PC-3 (cell line): ENCODE data around the gene PACRG. TPM values are rescaled to one million over a fixed set of nuclear protein-coding genes. Genes with fewer than 3 reads are reported as not detected.

Experiments used
- ATAC-seq: fragments of 200-7000 bp; cut with Tn5 transposase; 2 replicates; pipeline ENCODE4 v1.9.1; 2020; ENCODE audit warnings: mild to moderate bottlenecking, moderate library complexity
- BruUV-seq: library from RNA; stranded (reverse); fragments of 400-500 nt; replicated peaks from 2 replicates; lab custom pipeline; 2021; lab: Mats Ljungman, UMichigan
- CTCF ChIA-PET: fragments of 300-600 bp; sonication (Branson Sonifier 250); formaldehyde crosslinking; loops from one replicate; lab custom pipeline; 2022; ENCODE audit warnings: antibody characterized with exemption; lab: Charles Lee
- POLR2A ChIA-PET: fragments of 300-600 bp; sonication (Branson Sonifier 250); formaldehyde crosslinking; loops from one replicate; lab custom pipeline; 2022; ENCODE audit warnings: antibody characterized with exemption; ENCODE audit not compliant: unreplicated experiment; lab: Charles Lee
- DNase-seq: peaks from one replicate; pipeline ENCODE4 v3.0.0-alpha.2; 2015
- H2AFZ ChIP-seq: fragments of 300-600 bp; sonication (generic); 2 replicates; pipeline ENCODE4 v1.6.0; 2016; ENCODE audit warnings: antibody characterized with exemption, low read length
- H3F3A ChIP-seq: fragments of 300-600 bp; sonication (generic); one replicate; pipeline ENCODE4 v1.6.0; 2017; ENCODE audit warnings: antibody characterized with exemption, low read length, control low read depth, mild to moderate bottlenecking; ENCODE audit not compliant: unreplicated experiment
- H3K27ac ChIP-seq: fragments of 300-600 bp; sonication (generic); 2 replicates; pipeline ENCODE4 v1.5.1; 2016; ENCODE audit warnings: mild to moderate bottlenecking, low read length
- H3K27me3 ChIP-seq: fragments of 300-600 bp; sonication (generic); 2 replicates; pipeline ENCODE4 v1.6.1; 2016; ENCODE audit warnings: low read length, mixed read lengths
- H3K36me3 ChIP-seq: fragments of 300-600 bp; sonication (generic); 2 replicates; pipeline ENCODE4 v1.6.1; 2016; ENCODE audit warnings: low read depth, mixed run types, low read length, mixed read lengths
- H3K4me1 ChIP-seq: fragments of 300-600 bp; sonication (generic); 2 replicates; pipeline ENCODE4 v1.5.1; 2016; ENCODE audit warnings: low read length; ENCODE audit not compliant: insufficient read depth
- H3K4me2 ChIP-seq: fragments of 300-600 bp; sonication (generic); 2 replicates; pipeline ENCODE4 v1.6.0; 2016; ENCODE audit warnings: low read length
- H3K4me3 ChIP-seq: fragments of 300-600 bp; sonication (generic); 2 replicates; pipeline ENCODE4 v1.5.1; 2016; ENCODE audit warnings: mild to moderate bottlenecking, low read length, mixed read lengths
- H3K79me2 ChIP-seq: fragments of 300-600 bp; sonication (generic); 2 replicates; pipeline ENCODE4 v1.6.1; 2017; ENCODE audit warnings: low read length, mixed read lengths
- H3K9ac ChIP-seq: fragments of 300-600 bp; sonication (generic); 2 replicates; pipeline ENCODE4 v1.6.0; 2016; ENCODE audit warnings: mild to moderate bottlenecking, low read length
- H3K9me2 ChIP-seq: fragments of 300-600 bp; sonication (generic); replicated peaks from 2 replicates; pipeline ENCODE4 v1.6.1; 2016; ENCODE audit warnings: mixed run types, low read length, mixed read lengths
- H3K9me3 ChIP-seq: fragments of 300-600 bp; sonication (generic); 2 replicates; pipeline ENCODE4 v1.6.1; 2016; ENCODE audit warnings: low read length, mixed read lengths
- H4K20me1 ChIP-seq: fragments of 300-600 bp; sonication (generic); 2 replicates; pipeline ENCODE4 v1.6.1; 2016; ENCODE audit warnings: low read length, mixed read lengths
- EZH2 ChIP-seq: fragments of 300-600 bp; sonication (generic); IDR thresholded peaks from one replicate; pipeline ENCODE4 v1.6.1; 2017; ENCODE audit warnings: antibody characterized with exemption, mild to moderate bottlenecking, low read length; ENCODE audit not compliant: unreplicated experiment
- EZH2phosphoT487 ChIP-seq: fragments of 300-600 bp; sonication (generic); IDR thresholded peaks from 2 replicates; pipeline ENCODE4 v1.6.1; 2018; ENCODE audit warnings: mild to moderate bottlenecking, antibody characterized with exemption, low read length, borderline replicate concordance
- intact Hi-C: fragments of 100-400 bp; cut with micrococcal nuclease; formaldehyde crosslinking; loops from 2 replicates; pipeline ENCODE4 v1.9.0; 2023
- total RNA-seq: library from RNA; depleted of rRNA; stranded (reverse); fragments of >200 nt; gene quantifications from 2 replicates; pipeline ENCODE4 v1.2.3, GENCODE V29; 2014
- TF ChIP-seq, protein P1 (sequence below): fragments of 300-600 bp; sonication (generic); conservative IDR thresholded peaks from 2 replicates; pipeline ENCODE4 v1.5.1; 2017; ENCODE audit warnings: antibody characterized with exemption, low read depth, mild to moderate bottlenecking, low read length

PACRG gene
- total RNA-seq, 1 experiment from 2014 or later, result not detected

DNA sequence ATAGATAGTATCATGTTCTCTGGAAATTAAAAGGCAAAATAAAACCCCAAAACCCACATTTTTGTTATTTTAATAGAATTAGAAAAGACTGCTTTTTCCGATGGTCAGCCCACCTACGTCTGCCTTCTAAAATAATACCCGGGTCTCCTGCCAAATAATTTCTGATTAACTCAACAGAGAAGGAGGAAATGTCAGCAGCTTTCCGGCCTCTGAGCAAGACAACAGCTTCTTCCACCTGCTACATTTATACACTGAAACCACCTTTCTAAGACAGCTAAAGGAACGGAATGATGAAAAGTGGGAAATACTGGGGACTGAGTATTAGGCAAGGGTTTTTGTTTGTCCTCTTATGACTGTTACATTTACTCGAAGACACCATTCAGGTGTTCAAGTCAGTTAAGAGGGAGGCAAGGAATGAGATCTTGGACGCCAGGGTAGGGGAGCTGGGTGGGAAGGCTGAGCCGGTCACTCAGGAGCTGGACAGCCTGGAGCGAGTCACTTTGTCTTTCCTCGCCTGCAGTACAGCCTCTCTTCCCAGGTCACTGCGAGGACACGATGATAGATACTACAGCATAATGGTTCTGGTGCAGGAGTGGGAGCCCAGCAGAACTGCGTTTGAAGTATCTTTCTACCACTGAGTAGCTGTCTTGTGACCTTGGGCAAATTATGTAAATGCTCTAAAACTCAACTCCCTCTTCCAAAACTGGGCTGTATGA is 590.5 kb downstream of the PACRG start:
- no peaks in the 10 kb centered on the region for H3K9me2 ChIP-seq
- H2AFZ ChIP-seq, result no peak overlapping the region
- H3K36me3 ChIP-seq, result no peaks in the 10 kb centered on the region
- intact Hi-C loops, result no loop called here
- TF ChIP-seq, protein P1, sequence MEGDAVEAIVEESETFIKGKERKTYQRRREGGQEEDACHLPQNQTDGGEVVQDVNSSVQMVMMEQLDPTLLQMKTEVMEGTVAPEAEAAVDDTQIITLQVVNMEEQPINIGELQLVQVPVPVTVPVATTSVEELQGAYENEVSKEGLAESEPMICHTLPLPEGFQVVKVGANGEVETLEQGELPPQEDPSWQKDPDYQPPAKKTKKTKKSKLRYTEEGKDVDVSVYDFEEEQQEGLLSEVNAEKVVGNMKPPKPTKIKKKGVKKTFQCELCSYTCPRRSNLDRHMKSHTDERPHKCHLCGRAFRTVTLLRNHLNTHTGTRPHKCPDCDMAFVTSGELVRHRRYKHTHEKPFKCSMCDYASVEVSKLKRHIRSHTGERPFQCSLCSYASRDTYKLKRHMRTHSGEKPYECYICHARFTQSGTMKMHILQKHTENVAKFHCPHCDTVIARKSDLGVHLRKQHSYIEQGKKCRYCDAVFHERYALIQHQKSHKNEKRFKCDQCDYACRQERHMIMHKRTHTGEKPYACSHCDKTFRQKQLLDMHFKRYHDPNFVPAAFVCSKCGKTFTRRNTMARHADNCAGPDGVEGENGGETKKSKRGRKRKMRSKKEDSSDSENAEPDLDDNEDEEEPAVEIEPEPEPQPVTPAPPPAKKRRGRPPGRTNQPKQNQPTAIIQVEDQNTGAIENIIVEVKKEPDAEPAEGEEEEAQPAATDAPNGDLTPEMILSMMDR, result no peak
- TF ChIP-seq EZH2phosphoT487 (no peak), EZH2 (no peak)
- H3K4me1 ChIP-seq, result peaks cover 3% of the 10 kb centered on the region; the same call in 1 of the 2 replicates
- no peak overlapping the region for H3K4me3 ChIP-seq
- ATAC-seq, result no peak
- H3K9me3 ChIP-seq, result no peaks in the 10 kb centered on the region
- H4K20me1 ChIP-seq, result no peaks in the 10 kb centered on the region
- H3K4me2 ChIP-seq, result no peak overlapping the region
- H3K27me3 ChIP-seq, result no peaks in the 10 kb centered on the region
- H3K9ac ChIP-seq, result no peak overlapping the region
- H3F3A ChIP-seq, result no peaks in the 10 kb centered on the region
- no peak for DNase-seq
- CTCF ChIA-PET, result no interaction called here
- POLR2A ChIA-PET, result interaction anchor here (0.6 to 0.9 kb wide), 2 partner anchors 101 to 105 kb away, joined by 3 to 4 read pairs; no protein-coding TSS in a partner anchor
- no peaks in the 10 kb centered on the region for H3K79me2 ChIP-seq
- no TSS peak for BruUV-seq
- H3K27ac ChIP-seq, result no peak overlapping the region

DNA sequence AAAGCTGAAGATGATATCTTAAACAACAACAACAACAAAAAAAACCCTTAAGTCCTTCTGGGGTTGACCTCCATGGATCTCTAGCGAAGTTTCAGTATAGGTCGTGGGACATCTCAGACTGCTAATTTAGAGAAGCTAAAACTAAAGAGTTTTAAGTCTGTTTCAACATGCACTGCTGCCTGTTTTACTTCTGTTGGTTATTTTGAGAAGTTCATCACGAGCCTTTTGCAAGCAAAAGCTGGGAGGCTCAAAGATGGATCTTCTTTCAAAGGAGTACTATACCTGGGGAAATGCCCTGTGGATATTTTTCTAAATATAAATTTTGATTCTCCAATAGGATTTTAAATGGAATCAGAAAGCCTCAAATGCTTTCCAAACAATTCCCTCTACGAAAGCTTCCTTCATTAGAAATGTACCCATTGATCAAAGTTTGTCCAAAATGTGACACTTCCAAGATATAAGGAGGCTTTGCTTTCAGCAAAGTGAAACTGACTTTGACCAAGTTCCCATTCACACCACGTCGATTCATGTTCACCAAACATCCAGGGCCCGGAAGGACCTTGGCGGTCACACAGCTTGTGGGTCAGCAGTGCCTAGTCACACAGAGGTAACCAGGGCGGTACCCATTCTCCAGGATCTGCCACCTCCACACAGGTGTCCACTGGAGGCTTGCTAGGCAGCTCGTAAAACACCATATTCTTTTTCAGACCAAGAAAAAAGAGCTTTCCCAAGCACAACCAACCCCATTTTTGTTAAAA is 592.0 kb downstream of the PACRG start:
- no peaks in the 10 kb centered on the region for H3K9me3 ChIP-seq
- ChIA-PET POLR2A (no interaction called here), CTCF (no interaction called here)
- H4K20me1 ChIP-seq, result no peaks in the 10 kb centered on the region
- no peaks in the 10 kb centered on the region for H3F3A ChIP-seq
- no peak overlapping the region for H3K9ac ChIP-seq
- no peak overlapping the region for H3K4me3 ChIP-seq
- no TSS peak for BruUV-seq
- H3K36me3 ChIP-seq, result no peaks in the 10 kb centered on the region
- ATAC-seq (no peak), DNase-seq (no peak)
- no peak overlapping the region for H3K4me2 ChIP-seq
- intact Hi-C loops, result loop anchor here (10.0 kb wide), 1 partner anchor 465 kb away; no protein-coding TSS in a partner anchor
- peaks cover 14% of the 10 kb centered on the region for H3K4me1 ChIP-seq
- no peak overlapping the region for H3K27ac ChIP-seq
- no peaks in the 10 kb centered on the region for H3K79me2 ChIP-seq
- no peak for TF ChIP-seq EZH2
- TF ChIP-seq, protein P1, result no peak
- no peak for TF ChIP-seq EZH2phosphoT487
- no peaks in the 10 kb centered on the region for H3K27me3 ChIP-seq
- H3K9me2 ChIP-seq, result no peaks in the 10 kb centered on the region
- no peak overlapping the region for H2AFZ ChIP-seq

DNA sequence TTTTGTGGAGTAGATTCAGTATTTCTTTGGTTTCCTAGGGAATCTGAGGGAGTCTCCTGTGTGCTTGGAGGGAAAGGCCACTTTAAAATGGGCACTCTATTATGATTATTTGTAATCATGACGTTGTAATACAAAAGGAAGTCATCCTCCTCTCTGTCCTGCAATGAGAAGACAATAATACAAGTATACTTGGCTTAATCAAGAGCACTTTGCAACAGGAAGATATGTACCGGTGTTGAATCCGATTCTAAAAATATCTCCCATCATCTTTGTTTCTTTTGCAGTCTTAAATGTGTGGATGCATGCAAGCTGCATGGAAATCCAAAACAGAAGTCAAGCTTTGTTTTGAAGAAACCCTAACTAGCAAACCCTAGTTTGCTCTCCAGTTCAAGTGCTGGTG is 592.6 kb downstream of the PACRG start:
- no peak overlapping the region for H3K4me3 ChIP-seq
- H3K79me2 ChIP-seq, result no peaks in the 10 kb centered on the region
- no peaks in the 10 kb centered on the region for H3K36me3 ChIP-seq
- no peak overlapping the region for H2AFZ ChIP-seq
- no peaks in the 10 kb centered on the region for H3F3A ChIP-seq
- no TSS peak for BruUV-seq
- H3K9me2 ChIP-seq, result no peaks in the 10 kb centered on the region
- H3K4me1 ChIP-seq, result peaks cover 20% of the 10 kb centered on the region
- H3K9me3 ChIP-seq, result no peaks in the 10 kb centered on the region
- ChIA-PET CTCF (no interaction called here), POLR2A (no interaction called here)
- H3K9ac ChIP-seq, result no peak overlapping the region
- no peak overlapping the region for H3K27ac ChIP-seq
- H4K20me1 ChIP-seq, result no peaks in the 10 kb centered on the region
- no peaks in the 10 kb centered on the region for H3K27me3 ChIP-seq
- ATAC-seq (no peak), DNase-seq (no peak)
- TF ChIP-seq EZH2phosphoT487 (no peak), EZH2 (no peak)
- TF ChIP-seq, protein P1, result no peak
- H3K4me2 ChIP-seq, result no peak overlapping the region
- intact Hi-C loops, result loop anchor here (10.0 kb wide), 1 partner anchor 466 kb away; no protein-coding TSS in a partner anchor
